ELF-1 (cell line): ENCODE measurements around the gene CFAP45.

Experiments
- DNase-seq: peaks from one replicate; pipeline ENCODE4 v3.0.0-alpha.2; 2016; ENCODE audit warnings: low read depth, low spot score

CFAP45 gene

DNA sequence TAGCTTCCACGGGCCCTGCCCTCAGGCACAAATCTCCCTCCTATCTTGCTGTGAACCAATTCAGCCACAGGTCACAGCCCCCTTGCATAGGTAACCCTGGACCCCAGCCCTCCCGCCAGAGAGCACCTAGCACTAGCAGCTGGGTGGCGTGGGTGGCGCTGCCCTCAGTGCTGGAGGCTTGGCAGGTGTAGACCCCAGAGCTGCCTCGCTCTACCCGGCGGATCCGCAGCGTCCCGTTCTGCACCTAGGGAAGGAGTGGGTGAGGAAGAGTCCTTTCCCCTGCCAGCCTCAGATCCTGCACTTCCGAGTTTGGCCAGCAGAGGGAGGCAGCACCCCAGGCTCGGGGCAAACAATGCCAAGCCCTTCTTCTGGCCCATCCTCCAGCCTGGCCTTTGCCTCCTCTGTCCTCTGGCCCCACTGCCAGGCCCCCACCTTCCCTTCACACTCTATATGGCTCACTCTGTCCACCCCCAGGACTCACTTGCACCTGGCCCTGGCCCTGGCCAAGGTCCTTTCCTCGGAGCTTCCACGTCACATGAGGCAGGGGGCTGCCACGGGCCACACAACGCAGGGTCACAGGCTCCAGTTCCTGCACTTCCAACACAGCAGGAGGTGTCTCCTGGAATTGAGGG lies 36.4 kb upstream of the CFAP45 start:
- peak; percentile 91 for DNase-seq

DNA sequence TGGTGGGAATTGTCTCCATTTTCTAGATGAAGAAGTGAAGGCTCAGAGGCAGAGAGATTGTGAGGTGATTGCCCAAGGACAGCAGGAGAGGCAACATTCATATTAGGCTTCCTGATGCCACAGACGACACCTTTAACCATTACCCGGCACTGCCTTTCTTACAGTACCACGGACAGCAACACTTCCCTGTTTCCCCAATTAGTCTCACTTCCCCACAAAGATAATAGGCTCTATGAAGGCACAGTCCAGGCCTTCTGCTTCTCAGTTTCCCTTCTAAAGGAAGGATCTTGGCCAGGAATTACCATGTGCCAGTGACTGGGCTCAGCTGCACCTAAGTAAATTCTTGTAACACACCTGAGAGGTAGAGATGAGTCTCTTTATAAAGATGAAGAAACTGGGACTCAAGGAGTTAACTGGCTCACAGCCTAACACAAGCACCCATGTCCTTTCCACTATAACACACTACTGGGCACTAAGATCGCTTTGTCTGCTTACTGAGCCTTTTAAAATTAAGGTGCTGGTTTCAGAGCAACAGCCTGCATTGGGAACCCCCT lies 35.8 kb upstream of the CFAP45 start:
- DNase-seq, result no peak

DNA sequence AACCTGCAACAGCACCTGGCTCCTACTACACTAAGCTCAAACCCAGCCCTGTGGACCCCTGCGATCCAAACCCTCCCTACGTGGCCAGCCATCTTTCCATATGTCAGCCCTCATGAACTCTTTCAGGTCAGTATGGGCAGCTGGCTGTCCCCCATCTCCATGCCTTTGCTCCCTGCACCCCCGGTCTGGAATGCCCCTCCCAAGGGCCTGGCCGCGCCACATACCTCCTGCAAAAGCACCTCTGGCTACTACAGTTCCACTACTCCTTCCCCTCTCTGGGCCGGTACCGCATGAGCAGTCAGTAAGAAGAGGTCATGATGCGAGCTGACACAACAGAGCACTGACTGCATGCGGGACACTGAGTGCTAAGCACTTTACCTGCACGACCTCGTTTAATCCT lies 35.3 kb upstream of the CFAP45 start:
- no peak for DNase-seq

DNA sequence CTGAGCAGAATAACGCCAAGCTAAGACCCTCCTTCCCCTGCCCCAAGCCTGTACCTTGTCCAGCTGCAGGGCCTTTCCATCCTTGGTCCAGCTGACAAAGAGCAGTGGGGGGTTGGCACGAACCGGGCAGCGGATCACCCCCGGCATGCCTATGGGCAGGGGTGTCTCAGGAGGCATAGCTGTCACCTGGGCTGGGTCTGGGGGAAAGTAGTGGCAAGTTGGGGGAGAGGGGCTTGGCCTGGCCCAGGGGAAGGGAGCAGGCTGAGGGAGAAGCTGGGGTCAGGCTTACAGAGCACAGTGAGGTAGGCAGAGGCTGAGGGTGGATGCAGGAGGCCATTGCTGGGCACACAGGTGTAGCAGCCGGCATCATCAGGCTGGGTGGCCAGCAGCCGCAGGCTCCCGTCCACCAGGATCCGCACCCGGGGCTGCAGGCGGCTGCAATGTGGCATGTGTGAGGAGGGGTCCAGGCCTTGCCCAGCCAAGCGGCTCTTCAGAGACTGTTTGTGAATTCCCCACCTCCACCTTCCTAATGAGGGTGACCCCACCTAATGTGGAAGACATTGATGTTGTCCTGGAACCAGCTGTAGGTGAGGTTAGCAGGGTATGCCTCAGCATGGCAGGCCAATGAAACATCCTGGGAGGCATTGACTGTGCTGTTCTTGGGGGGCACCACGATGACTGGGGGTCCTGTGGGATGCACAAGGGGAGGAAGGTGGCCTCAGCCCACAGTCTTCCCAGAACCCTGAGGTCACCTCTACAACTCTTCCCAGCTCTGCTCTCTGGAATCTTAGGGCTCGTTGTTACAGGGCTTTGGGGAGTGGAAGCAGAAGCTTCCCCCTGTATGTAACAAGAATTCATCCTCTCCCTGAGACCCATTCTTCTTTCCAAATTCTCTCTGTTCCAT lies 34.4 kb upstream of the CFAP45 start:
- DNase-seq, result no peak

DNA sequence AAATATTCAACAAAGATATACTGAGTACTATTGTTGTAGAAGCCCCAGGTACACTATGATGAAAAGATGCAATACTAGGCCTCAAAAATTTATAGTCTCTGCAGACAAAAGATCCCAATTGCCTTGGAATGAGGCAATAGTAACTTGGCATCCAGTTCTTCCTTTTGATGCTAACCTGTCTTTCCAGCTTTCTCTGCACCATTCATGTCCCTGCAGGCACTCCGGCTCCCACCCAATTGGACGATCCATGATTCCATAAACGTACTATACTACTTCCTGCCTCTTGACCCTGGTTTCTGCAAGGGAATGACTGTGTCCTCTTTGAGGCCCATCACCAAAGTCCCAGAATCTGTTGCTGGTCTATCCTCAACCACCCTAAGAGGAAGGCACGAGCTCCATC lies 33.4 kb upstream of the CFAP45 start:
- DNase-seq, result no peak

DNA sequence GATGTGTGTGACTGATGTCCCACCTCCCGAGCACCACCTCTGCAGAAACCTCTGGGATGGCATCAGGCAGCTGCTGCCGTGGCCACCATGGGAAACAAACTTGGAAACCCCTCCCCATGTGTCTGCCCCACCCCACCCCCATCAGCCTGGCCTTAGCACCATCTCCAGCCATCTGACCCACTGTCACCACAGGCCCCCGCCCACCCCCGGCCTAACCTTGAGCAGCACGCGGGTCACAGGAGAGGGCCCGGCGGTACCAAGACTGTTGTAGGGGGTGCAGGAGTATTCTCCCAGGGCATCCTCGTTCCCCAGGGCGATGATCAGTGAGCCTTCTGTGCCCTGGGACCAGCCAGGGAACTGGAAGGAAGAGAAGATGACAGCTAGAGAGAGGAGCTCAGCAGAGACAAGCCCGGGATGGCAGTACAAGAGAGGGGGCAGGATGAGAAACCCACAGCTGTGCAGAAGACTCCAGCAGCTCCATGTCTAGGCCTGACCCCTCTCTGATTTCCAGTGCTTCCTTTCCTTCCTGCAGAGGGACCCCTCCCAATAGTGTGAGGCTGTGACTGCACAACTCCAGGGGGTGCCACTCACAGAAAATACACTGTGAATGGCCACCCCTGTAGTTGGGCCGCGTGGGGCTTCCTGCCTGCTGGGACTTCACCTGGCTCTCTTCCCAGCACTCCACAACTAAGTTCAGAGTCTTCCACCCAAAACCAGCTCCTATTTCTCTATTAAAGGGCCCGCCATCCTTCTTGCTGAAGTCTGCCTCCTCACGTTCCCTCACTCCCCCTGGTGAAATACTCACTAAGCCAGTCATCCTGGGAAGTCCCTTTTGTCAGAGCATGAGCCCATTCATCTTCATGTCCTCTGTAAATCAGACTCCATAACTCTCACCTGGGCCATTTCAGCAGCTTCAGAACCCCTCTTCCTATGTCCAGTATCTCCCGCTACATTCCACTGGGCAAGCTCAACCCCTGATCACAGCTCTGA lies 32.6 kb upstream of the CFAP45 start:
- no peak for DNase-seq

DNA sequence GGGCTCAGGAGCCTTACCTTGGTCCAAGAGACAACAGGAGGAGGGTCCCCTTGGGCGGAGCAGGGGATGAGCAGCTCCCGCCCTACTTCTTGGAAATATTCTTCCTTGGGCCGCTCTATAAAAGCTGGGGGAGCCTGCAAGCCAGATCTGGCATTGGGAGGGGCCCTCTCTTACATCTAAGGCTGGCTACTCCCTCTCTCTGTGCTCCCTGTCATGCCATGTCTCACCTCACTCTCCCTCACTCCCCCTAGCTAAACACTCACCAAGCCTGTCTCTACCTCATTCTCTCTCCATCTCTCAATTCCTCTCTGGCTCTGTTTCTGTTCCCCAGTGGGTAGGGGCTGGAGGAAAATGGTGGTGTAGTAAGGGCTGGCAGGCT lies 31.8 kb upstream of the CFAP45 start:
- DNase-seq, result no peak

DNA sequence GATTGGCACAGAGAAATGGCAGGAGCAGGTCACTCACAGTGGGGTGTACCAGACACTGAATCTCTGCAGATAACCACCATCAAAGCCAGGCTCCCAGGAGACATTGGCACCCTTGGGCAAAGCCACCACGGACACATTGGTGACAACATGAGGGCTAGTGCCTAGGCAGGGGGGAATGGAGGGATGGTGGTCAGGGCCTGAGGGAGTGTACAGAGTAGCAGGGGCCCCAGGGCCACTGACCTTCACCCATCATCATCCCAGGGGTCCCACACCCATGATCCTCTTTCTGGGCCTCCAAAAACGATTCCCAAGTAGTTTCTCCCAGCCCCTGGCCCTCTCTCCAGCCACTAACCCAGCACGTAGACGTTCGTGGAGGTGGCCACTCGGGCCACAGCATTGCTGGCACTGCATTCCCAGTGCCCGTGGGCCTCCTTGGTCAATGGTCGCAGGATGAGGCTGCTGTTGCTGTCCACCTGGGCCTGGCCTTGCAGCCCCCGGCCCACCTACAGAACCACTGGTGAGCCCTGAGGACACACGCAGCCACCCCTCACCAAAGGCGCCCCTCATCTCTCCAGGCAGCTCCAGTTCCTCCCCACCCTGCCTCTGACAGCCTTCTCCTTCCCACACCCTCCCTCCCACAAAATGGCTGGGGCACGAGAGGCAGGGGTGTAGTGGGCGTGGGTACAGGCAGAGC lies 31.3 kb upstream of the CFAP45 start:
- no peak for DNase-seq

DNA sequence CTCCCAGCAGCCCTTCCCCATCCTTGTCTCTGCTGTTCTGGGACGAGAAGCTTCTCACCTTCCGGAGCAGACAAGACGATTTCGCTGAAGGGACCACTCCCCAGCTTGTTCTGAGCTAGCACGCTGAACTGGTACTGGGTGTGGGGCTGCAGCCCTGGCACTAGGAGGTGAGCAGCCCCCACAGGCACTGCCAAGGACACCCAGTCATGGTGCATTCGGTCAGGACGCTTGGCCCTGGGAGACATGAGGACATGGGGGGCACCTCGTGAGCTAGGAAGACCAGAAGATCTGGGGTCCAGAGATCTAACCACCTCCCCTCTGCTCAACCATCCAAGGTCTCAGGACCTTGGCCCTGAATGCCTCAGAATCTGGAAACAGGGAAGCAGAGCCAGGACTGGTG lies 30.7 kb upstream of the CFAP45 start:
- DNase-seq, result no peak

DNA sequence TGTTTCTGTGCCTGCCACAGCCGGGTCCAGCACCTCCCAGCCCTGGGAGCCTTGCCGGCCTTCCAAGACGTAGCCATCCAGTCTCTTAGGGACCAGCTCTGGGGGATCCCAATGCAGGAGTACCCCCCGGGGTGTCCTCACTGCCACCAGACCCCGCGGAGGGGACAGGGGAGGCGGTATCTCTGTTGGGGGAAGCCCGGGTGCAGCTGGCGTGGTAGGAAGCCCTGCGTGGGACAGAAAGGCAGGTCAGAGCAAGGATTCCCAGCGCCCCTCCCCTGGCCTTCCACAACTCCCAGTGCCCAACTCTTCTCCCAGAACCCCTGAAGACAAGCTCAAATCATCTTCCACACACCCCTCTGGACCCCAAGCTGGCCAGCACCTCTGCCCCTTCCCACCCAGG lies 30.3 kb upstream of the CFAP45 start:
- no peak for DNase-seq

DNA sequence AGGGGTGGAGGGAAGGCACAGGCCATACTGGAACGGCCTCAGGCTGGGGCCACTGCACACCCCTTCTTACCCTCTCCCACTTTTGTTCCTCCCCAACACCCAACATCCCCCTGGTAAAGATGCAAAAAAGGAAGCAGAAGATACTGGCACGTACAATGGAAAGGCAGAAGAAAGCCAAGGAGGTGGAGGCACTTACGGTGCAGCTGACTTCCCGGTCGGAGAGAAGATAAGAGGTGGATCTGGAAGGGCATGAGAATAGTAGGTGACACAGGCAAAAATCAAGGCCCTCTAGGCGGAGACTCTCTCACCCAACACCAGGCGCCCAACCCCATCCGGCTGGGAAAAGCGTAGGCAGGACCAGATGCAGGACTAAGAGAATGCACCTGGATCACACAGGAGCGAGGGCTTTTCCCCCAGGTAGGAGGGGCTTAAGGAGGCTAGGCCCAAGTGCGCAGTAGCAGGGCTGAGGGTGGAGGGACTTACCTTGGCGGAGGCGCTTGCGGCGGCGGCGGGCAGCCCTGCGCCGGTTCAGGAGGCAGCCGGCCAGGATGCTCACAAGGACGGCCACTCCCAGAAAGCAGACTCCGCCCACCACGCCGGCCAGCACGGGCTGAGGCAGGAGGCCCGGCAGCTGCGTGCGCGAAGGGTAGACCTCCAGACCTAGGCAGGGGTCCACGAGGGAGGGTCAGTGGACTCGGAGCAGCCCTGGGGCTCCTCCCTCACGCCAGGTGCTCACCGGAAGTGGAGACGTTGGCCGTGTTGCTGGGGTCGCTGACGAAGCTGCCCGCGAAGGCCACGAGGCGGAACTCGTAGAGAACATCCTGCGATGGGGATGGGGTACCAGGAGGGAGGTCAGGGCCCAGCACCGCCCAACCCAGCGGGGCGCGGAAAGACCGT lies 29.4 kb upstream of the CFAP45 start:
- DNase-seq, result peak; percentile 94

DNA sequence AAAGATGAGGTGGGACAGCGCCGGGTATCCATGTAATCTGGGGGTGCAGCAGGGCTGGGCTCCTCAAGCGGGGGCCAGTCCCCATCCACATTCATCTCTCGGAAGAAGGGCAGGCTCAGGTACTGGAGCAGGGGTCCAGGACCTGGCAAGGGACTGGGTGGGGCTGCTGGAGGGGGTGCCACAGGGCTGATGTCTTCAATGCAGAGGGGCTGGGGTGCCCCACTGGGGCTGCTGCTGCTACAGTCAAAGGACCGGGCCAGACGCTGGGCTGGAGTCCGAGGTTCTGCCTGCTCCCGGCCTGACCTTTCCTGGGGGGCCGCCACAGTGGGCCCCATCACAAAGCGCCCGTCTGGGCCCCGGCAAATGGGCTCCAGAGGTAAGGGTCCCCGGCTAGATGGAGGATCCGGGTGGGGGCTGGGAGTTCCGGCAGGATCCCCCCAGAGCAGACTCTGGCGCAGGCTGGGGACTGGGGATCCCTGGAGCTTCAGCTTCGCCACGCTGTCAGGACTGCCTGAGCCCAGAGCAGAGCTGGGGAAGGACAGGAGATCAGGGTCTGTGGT lies 28.6 kb upstream of the CFAP45 start:
- DNase-seq, result no peak

DNA sequence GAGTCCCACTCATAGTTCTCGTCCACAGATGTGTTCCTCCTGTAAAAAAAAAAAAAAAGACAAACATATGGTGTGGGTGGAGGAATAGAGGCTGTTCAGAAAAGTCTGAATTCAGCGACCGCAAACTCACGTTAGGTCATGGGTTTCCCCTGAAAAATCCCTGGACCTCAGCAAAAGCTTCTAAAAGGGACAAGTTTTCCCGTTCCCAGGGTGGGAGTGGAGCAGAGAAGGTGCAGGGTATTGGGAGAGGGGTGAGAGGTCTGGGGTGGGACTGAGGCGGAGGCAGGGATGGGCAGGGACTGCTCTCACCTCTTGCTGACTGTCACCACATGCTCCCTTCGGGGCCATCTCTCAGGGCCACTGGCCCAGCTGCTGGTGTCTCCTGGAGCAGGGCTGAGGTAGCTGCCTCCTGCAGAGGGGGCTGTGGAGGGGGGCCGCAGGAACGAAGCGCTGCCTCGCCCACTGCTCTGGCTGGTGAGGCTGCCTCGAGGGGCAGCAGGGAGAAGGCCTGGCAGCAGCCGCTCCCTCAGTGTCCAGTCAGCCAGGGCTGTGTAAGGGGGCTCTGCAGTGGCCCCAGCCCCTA lies 28.0 kb upstream of the CFAP45 start:
- DNase-seq, result peak; percentile 51

DNA sequence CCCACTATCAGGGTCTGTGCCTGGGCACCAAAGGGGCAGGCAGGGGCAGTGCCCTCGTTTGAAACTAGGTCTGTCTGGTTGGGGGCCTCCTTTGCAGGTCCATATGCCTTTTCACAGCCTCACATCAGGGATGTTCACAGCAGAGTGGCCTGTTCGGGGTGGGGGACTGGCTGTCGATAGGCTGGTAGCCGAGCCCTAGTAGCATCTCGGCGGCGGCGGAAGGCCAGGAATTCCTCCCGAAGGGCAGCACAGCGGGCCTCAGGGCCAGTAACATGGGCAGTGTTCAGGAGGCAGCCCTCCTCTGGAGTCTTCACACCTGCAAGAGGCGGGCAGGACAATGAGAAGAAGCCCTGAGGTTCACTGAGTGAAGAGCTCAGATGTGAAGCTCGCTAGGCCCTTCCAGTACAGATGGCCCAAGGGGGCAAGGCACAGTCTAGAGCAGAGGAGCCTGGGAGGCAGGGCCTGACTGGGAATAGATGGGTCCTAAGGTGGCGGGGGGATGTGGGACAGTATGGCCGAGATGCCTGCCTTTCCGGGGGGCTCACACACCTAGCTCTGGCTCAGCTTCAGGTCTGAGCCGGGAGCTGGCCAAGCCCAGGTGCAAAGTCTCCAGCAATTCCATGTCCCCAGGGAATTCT lies 27.4 kb upstream of the CFAP45 start:
- DNase-seq, result no peak

DNA sequence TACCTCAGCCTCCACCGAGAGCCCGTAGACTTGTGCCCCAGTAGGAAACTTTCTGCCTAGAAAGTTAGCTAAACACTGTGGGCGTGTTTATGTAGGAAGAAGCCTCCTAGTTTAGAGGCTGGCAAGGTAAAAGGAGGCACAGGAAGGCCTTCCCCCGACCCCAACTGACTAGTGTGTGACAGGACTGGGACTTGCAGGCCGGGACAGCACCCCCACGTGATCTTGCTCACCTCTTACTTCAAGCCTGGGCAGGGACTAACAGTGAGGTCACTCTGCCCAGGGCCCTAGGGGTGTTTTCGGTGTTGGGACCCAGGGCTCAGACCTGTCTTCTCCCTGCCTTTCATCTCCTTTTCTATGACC lies 25.7 kb upstream of the CFAP45 start:
- no peak for DNase-seq

DNA sequence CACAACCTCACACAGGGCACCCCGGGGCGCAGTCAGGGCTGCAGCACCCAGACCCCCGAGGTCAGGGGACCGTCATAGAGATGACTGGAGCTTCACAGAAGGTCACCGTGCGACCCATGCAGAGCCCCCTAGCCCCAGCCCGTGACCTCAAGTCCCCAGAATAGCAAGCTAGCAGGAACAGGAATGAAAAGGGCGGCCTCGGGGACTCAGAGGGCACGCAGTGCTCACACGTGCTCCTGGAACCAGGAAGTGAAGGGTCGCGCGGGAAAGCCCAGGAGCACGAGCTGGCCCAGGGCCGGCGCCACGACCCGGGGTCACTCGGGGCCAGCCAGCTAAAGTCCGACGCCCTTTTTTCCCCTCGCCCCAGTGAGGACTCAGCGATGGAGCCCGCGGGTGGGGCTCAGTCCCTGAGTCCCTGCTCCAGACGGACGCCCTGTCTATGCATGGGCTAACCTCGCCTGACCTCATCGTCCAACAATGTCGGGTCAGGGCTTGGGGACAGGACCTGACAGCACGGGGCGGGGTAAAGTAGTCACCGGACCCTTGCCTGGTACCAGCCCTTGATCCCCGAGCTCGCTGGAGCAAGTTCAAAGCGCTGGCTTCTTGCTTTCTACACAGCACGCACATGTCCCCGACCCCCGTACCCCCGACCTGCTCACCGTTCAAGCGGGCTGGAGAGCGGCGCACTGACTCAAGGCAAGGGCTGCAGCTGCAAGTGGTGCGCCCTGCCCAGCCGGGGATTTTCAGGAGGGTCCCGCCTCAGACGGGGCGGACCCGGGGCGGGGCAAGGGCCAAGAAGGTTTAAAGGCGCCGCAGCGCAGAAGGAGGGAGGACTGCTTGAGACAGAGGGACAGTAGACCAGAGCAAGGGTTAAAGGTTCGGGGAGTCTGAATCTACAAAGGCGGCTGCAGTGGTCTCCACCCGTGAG lies 25.1 kb upstream of the CFAP45 start, which contains the start of gene TAGLN2:
TSS of gene TAGLN2 (minus strand) at position 717 of the 928 bp plus-strand sequence. CDS start 4,998 bp downstream, outside the sequence.
- DNase-seq, result peak; percentile 95

DNA sequence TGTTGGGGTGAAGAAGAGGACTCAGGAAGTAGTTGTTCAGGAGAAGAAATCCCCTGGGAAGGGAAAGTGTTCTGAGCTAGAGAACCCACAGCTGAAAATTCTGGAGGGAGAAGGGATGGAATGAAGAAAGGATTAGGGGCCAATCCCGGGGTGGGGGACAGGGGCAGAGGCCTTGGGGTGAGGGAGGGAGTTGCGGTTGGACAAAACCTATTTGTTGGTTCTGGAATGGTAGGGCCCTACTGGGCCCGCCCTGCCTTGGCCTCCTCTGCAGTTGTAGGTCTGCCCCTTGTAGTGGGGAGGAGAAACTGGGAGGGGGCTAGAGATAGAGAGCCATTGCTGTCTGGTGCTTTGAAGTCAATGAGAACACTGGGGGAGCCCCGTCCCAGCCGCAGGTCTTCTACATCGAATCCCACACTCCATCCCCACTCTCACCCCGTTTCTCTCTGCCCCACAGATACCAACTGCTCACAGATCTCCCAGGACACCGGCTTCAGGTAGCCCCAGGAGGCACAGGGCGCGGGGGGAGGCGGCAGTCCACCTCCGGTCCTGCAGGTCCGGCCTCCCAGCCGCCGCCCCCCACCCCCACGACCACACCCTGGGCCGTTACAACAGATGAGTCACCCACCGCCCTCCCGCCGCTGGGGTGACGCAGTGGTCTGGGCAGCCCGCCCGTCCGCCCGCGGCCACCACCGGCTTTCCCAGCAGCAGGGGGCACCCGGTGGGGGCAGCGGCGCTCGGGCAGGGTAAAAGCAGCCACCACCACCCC lies 24.2 kb upstream of the CFAP45 start:
- peak; percentile 85 for DNase-seq
